ENCODE measurements around the gene ARID5B.

Gene ARID5B

DNA sequence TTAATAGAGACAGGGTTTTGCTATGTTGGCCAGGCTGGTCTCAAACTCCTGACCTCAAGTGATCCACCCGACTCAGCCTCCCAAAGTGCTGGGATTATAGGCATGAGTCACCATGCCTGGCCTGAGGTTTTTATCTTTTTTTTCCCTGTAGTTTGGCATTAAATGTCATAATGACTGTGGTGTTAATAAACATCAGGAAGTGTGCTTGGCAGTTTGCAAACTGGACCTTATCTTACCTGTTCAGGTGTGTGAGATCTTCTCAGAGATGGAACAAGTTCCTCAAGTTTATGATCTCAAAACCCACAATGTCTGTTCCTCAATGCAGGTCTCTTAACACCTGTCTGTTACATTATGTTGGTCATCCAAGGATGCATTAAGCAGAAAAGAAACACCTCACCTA is 80.0 kb downstream of the ARID5B start:
- Mint-ChIP-seq H3K36me3 (peaks cover 62 to 93% of the 10 kb centered on the region in 2 donors), H3K9me3 (peaks cover 0 to 4% of the 10 kb centered on the region in 2 donors), H3K4me1 (peaks cover 56 to 81% of the 10 kb centered on the region in 2 donors), H3K4me3 (no peak overlapping the region), H3K27ac (peak overlapping the region; percentile 86), H3K27me3 (no peaks in the 10 kb centered on the region)
- DNase-seq (no peak), ATAC-seq (replicated peaks) (no peak)

- Mint-ChIP-seq H3K27me3 (no peaks in the 10 kb centered on the region), H3K4me3 (no peak overlapping the region), H3K36me3 (peaks cover 56 to 88% of the 10 kb centered on the region in 2 donors), H3K4me1 (peaks cover 59 to 89% of the 10 kb centered on the region in 2 donors), H3K9me3 (peaks cover 0 to 1% of the 10 kb centered on the region in 2 donors), H3K27ac (peak overlapping the region; percentile 31)
- DNase-seq (no peak), ATAC-seq (replicated peaks) (no peak)
Measured at GRCh38 chr10:61983255-61983654, 81.8 kb downstream of the ARID5B start.

GRCh38 chr10:61984803-61985418 is 83.4 kb downstream of the ARID5B start:
- DNase-seq, result no peak
- H3K36me3 Mint-ChIP-seq, result peaks cover 43 to 77% of the 10 kb centered on the region in 2 donors

DNA sequence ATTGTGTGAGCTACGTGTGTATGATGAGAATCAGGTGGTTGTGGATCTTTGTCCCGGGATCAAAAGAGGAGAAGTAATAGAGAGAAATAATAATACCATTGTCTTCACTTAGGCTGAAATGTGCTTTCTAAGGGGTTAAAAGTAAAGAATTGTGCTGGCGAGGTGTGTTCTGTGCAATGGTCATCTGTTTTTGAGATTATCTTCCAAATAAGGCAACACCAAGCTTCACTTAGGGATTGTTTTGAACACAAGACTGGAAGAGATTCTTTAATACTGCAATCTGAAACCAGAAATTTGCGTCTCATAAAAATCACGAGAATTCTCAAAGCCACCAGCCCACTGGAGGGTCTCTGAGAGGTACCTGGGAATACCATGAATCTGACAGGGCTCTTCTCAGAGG is 84.2 kb downstream of the ARID5B start:
- no peaks in the 10 kb centered on the region for H3K27me3 Mint-ChIP-seq
- ATAC-seq (replicated peaks) (no peak), DNase-seq (no peak)
- H3K27ac Mint-ChIP-seq, result peak overlapping the region; percentile 97
- peaks cover 40 to 79% of the 10 kb centered on the region in 2 donors for H3K36me3 Mint-ChIP-seq
- H3K9me3 Mint-ChIP-seq, result peaks cover 0 to 2% of the 10 kb centered on the region in 2 donors
- no peak overlapping the region for H3K4me3 Mint-ChIP-seq
- H3K4me1 Mint-ChIP-seq, result peaks cover 57 to 81% of the 10 kb centered on the region in 2 donors

More at GRCh38 chr10:61984803-61985418, 83.4 kb downstream of the ARID5B start:
- Mint-ChIP-seq H3K27ac (peak overlapping the region; percentile 97), H3K27me3 (no peaks in the 10 kb centered on the region), H3K4me3 (no peak overlapping the region), H3K9me3 (peaks cover 0 to 1% of the 10 kb centered on the region in 2 donors), H3K4me1 (peaks cover 56 to 79% of the 10 kb centered on the region in 2 donors)
- ATAC-seq (replicated peaks), result no peak

DNA sequence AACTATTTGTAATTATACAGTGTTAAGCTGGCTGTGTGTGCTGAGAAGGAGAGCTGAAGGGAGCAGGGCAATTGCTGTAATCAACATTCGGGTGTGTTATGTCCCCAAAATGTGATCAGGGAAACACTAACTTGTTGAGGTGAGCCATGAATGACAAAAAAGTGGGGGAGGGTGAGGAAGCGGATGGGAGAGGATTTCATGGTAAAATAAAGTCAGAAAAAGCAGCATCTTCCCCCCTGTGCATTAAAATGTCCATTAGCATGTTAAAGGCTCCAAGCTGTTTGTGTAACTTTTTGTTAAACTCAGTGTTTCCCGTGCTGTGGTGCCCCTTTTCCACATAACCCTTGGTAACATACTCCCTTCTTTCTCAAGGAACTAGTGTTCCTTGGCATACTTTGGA is 84.9 kb downstream of the ARID5B start:
- Mint-ChIP-seq H3K27ac (peak overlapping the region; percentile 95), H3K4me1 (peaks cover 57 to 80% of the 10 kb centered on the region in 2 donors), H3K27me3 (no peaks in the 10 kb centered on the region), H3K36me3 (peaks cover 45 to 80% of the 10 kb centered on the region in 2 donors), H3K4me3 (peak overlapping the region; percentile 3 to 60), H3K9me3 (peaks cover 0 to 3% of the 10 kb centered on the region in 2 donors)
- DNase-seq, result no peak
- no peak for ATAC-seq (replicated peaks)

DNA sequence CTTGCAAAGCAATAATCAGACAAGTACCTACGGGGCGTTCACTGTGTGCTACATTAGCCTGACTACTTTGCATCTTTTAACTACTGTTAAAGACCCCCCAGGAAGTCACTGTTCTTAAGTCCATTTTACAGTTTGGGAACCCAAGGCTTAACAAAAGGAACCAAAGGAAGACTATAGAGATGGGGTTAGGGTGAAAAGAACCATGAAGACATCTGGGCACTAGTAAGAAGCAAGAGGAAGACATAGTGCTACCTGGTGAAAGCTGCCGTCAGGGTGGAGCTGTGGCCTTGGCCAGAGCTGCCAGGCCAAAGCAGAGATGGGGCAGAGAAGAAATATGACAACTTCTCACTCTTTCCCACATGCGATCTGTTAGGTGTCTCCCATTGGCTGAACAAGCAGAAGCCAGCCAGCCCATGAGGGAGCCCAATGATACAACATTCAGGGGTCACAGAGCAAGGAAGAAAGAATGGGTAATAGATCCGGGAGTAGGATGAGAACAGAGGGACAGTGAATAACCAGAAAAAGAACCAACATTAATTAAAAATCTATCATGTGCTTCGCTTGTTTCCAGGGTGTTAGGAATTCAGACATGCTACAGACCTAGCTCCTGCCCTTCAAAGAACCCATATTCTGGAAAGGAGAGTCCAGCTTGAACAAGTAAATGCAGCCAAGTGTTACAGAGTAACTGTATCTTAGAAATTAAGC is 85.4 kb downstream of the ARID5B start:
- peak overlapping the region; percentile 65 to 66 for H3K4me3 Mint-ChIP-seq
- H3K27ac Mint-ChIP-seq, result peak overlapping the region; percentile 94
- no peak for ATAC-seq (replicated peaks)
- no peaks in the 10 kb centered on the region for H3K27me3 Mint-ChIP-seq
- DNase-seq, result no peak
- peaks cover 54 to 80% of the 10 kb centered on the region in 2 donors for H3K4me1 Mint-ChIP-seq
- peaks cover 0 to 3% of the 10 kb centered on the region in 2 donors for H3K9me3 Mint-ChIP-seq
- peaks cover 47 to 80% of the 10 kb centered on the region in 2 donors for H3K36me3 Mint-ChIP-seq

DNA sequence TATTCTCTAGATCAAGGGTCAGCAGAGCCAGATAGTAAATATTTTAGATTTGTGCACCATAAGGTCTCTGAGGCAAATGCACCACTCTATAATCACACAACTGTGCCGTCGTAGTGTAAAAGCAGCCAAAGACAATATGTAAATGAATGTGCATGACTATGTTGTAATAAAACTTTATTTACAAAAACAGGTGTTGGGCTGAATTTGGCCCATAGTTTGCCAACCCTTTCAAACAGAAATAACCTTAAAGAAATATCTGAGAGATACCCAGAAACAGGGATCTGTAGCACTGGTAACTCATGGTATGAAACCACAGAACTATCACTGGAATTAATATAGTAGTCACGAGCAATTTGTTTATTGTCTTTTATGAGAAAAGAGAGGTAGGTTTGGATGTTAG is 86.0 kb downstream of the ARID5B start:
- H3K4me1 Mint-ChIP-seq, result peaks cover 58 to 80% of the 10 kb centered on the region in 2 donors
- H3K27me3 Mint-ChIP-seq, result no peaks in the 10 kb centered on the region
- ATAC-seq (replicated peaks) (peak; percentile 53 to 58), DNase-seq (no peak)
- H3K27ac Mint-ChIP-seq, result peak overlapping the region; percentile 94
- H3K9me3 Mint-ChIP-seq, result peaks cover 0 to 3% of the 10 kb centered on the region in 2 donors
- peaks cover 53 to 80% of the 10 kb centered on the region in 2 donors for H3K36me3 Mint-ChIP-seq
- H3K4me3 Mint-ChIP-seq, result peak overlapping the region; percentile 43 to 61

GRCh38 chr10:61987951-61988379 is 86.5 kb downstream of the ARID5B start:
- peaks cover 52 to 80% of the 10 kb centered on the region in 2 donors for H3K36me3 Mint-ChIP-seq
- peak; percentile 55 for DNase-seq
- H3K9me3 Mint-ChIP-seq, result peaks cover 0 to 3% of the 10 kb centered on the region in 2 donors
- H3K27ac Mint-ChIP-seq, result peak overlapping the region; percentile 94
- no peaks in the 10 kb centered on the region for H3K27me3 Mint-ChIP-seq
- peak; percentile 95 to 97 for ATAC-seq (replicated peaks)
- H3K4me3 Mint-ChIP-seq, result peak overlapping the region; percentile 43 to 61
- H3K4me1 Mint-ChIP-seq, result peaks cover 58 to 80% of the 10 kb centered on the region in 2 donors

DNA sequence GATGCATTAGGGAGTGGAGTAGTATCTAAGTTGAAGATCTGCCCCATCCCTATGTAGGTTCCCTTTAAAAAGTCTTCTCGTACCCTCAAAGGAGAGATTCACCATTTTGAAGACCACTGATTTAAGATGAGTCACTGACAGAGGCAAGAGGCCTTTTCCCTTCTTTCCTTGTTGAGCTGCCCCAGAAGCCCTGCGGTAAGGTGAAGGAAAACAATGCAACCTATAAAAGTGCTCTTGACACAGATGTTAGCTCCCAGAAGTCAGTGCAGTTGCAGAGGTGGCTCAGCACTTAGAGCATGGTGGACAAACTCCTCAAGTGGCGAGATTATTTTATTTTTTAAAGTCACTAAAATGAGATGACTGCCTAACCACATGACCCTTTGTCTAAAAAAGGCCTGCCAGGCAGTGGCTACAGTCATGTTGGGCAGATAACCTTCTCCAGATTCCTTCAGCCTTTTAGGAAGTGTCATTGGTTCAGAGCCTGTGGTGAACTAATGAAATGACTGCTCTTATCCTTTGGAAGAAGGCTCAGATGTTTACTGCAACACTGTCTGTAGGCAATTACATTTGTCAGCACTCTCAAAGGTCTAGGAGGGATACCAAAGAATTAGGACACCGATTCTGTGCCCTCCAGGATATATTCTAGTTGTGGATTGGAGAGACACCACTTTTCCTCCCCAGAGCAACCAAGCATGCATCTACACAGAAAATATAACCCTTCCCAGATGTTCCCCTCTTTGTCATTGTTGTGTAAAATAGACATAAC is 88.7 kb downstream of the ARID5B start:
- peak overlapping the region; percentile 71 for H3K27ac Mint-ChIP-seq
- ATAC-seq (replicated peaks) (no peak), DNase-seq (no peak)
- peaks cover 0 to 2% of the 10 kb centered on the region in 2 donors for H3K9me3 Mint-ChIP-seq
- H3K4me3 Mint-ChIP-seq, result peak overlapping the region in 1 of 2 donors; percentile 29
- H3K27me3 Mint-ChIP-seq, result no peaks in the 10 kb centered on the region
- peaks cover 47 to 78% of the 10 kb centered on the region in 2 donors for H3K4me1 Mint-ChIP-seq
- H3K36me3 Mint-ChIP-seq, result peaks cover 45 to 68% of the 10 kb centered on the region in 2 donors

DNA sequence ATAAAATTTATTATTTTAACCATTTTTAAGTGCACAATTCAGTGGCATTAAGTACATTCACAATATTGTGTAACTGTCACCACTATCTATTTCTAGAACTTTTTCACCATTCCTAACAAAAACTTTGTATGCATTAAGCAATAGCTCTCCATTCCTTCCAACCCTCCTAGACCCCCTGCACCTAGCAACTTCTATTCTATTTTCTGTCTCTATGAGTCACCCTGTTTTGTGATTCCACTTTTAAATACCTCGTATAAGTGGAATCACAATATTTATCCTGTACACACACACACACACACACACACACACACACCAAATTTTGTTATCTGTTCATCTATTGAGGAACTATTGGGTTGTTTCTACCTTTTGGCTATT is 89.2 kb downstream of the ARID5B start:
- Mint-ChIP-seq H3K27me3 (no peaks in the 10 kb centered on the region), H3K4me3 (no peak overlapping the region), H3K4me1 (peaks cover 45 to 78% of the 10 kb centered on the region in 2 donors), H3K9me3 (peaks cover 0 to 2% of the 10 kb centered on the region in 2 donors), H3K36me3 (peaks cover 46 to 66% of the 10 kb centered on the region in 2 donors), H3K27ac (peak overlapping the region; percentile 1)
- ATAC-seq (replicated peaks) (no peak), DNase-seq (no peak)

DNA sequence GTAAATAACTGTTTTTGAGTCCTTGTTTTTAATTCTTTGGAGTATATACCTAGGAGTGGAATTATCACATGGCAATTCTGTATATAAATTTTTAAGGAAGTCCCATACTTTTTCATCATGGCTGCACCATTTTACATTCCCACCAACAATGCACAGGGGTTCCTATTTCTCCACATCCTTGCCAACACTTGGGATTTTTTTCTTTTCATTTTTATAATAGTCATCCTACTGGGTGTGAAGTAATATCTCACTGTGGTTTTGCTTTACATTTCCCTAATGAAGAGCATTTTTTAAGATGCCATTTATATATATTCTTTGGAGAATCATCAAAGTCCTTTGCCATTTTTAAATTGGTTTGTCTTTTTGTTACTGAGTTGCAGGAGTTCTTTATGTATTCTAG is 89.7 kb downstream of the ARID5B start:
- Mint-ChIP-seq H3K9me3 (peaks cover 0 to 2% of the 10 kb centered on the region in 2 donors), H3K27ac (peak overlapping the region; percentile 89), H3K36me3 (peaks cover 47 to 64% of the 10 kb centered on the region in 2 donors), H3K4me1 (peaks cover 45 to 78% of the 10 kb centered on the region in 2 donors), H3K27me3 (no peaks in the 10 kb centered on the region), H3K4me3 (peak overlapping the region in 1 of 2 donors; percentile 37)
- ATAC-seq (replicated peaks) (no peak), DNase-seq (no peak)

- H3K4me1 Mint-ChIP-seq, result peaks cover 42 to 78% of the 10 kb centered on the region in 2 donors
- ATAC-seq (replicated peaks), result no peak
Measured at GRCh38 chr10:61992059-61992460, 90.6 kb downstream of the ARID5B start.

DNA sequence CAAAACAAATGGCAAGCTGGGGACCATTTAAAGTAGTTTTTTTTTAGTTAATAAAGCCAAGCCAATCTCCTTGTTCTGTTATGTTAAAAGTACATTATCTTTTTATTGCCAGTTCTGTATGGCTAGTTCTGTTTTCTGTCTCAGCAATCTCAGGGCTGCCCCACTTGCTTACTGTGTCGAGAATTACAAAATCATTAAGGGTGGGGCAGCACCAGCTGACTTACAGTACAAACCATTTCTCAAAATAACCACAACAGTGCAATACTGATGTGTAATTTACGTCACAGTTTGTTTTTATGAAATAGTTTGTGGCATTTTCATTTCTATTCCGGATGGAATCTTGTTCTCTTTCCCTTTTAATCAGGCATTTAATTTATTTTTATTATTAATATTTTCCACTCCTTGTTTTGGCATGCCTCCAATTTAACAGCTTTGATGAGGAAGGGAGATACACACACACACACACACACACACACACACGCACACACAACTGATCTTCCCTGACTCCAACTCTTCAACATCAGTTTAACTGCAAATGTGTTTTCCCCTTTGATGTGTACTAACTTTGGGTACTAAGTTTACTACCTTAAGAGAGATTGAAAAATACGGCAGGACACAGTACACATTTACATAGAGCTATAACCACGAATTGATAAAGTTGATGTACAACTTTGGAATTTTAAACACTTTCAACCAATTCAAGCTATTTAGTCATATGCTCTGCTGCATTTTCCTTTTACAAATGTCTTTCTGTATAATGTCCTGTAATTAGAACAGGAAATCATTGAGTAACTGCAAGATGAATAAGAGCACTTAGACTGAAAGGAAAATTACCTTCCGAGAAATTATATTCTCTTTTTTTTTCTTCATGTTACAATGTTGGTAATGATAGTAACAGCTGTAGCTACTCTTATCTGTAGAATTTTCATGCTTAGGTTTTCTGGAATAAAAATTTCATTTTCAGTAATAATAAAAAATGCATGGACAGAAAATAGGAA is 91.5 kb downstream of the ARID5B start:
- DNase-seq (peak; percentile 47), ATAC-seq (replicated peaks) (peak; percentile 71 to 78)
- peak overlapping the region; percentile 89 for H3K27ac Mint-ChIP-seq
- H3K36me3 Mint-ChIP-seq, result peaks cover 56 to 69% of the 10 kb centered on the region in 2 donors
- H3K4me1 Mint-ChIP-seq, result peaks cover 42 to 75% of the 10 kb centered on the region in 2 donors
- peaks cover 0 to 5% of the 10 kb centered on the region in 2 donors for H3K9me3 Mint-ChIP-seq
- H3K27me3 Mint-ChIP-seq, result no peaks in the 10 kb centered on the region
- H3K4me3 Mint-ChIP-seq, result peak overlapping the region; percentile 44 to 52

More at GRCh38 chr10:61992059-61992460, 90.6 kb downstream of the ARID5B start:
- Mint-ChIP-seq H3K27me3 (no peaks in the 10 kb centered on the region), H3K36me3 (peaks cover 49 to 64% of the 10 kb centered on the region in 2 donors), H3K4me3 (peak overlapping the region; percentile 44 to 52), H3K27ac (peak overlapping the region; percentile 89), H3K9me3 (peaks cover 0 to 4% of the 10 kb centered on the region in 2 donors)
- DNase-seq, result no peak

Measured in stimulated activated naive B cell treated with anti-CD40 and anti-IgM and Interleukin-4, amounts not matched to agents 10 μg/mL and 1 μg/mL and 100 μg/mL, for 72 hours (primary cell).